GM21381 (cell line): ENCODE results near the gene IL26.
"Not testable (repeated sequence)": the region's sequence is repeated elsewhere in the genome, so short reads cannot be mapped to it uniquely, and the experiment has no call there.

ENCODE experiments used
- ATAC-seq: cut with Tn5 transposase; IDR thresholded peaks from one replicate; pipeline ENCODE4 v1.9.1; 2021; ENCODE audit warnings: mild to moderate bottlenecking, moderate library complexity; ENCODE audit not compliant: unreplicated experiment

Gene IL26

GRCh38 chr12:68203460-68203875, 22.1 kb downstream of the IL26 start:
- no peak for ATAC-seq

GRCh38 chr12:68200854-68201253, 24.8 kb downstream of the IL26 start:
- ATAC-seq = no peak

- ATAC-seq = no peak
Measured at GRCh38 chr12:68199127-68199526, 26.5 kb downstream of the IL26 start.

- no peak for ATAC-seq
Measured at GRCh38 chr12:68198507-68199086, 27.0 kb downstream of the IL26 start.

- no peak for ATAC-seq
Measured at GRCh38 chr12:68190301-68190700, 35.3 kb downstream of the IL26 start.

- ATAC-seq = no peak
Measured at GRCh38 chr12:68189821-68190242, 35.8 kb downstream of the IL26 start.

- ATAC-seq = no peak
Measured at GRCh38 chr12:68185598-68185997, 40.0 kb downstream of the IL26 start.

GRCh38 chr12:68180792-68181744, 44.5 kb downstream of the IL26 start:
- peak; percentile 69 for ATAC-seq

GRCh38 chr12:68178774-68179439, 46.7 kb downstream of the IL26 start:
- no peak for ATAC-seq

GRCh38 chr12:68178184-68178583, 47.4 kb downstream of the IL26 start:
- no peak for ATAC-seq

GRCh38 chr12:68177562-68177961, 48.0 kb downstream of the IL26 start:
- ATAC-seq = no peak

- no peak for ATAC-seq
Measured at GRCh38 chr12:68176257-68176656, 49.4 kb downstream of the IL26 start.

GRCh38 chr12:68175557-68176061, 50.0 kb downstream of the IL26 start:
- peak; percentile 91 for ATAC-seq

GRCh38 chr12:68174761-68175160, 50.8 kb downstream of the IL26 start:
- ATAC-seq = not testable (repeated sequence)

- ATAC-seq = no peak
Measured at GRCh38 chr12:68173792-68174191, 51.8 kb downstream of the IL26 start.

GRCh38 chr12:68170726-68171125, 54.9 kb downstream of the IL26 start:
- ATAC-seq = no peak

GRCh38 chr12:68169213-68169889, 56.3 kb downstream of the IL26 start:
- ATAC-seq = no peak

GRCh38 chr12:68166317-68166831, 59.2 kb downstream of the IL26 start:
- ATAC-seq = no peak

- peak; percentile 67 for ATAC-seq
Measured at GRCh38 chr12:68163560-68164081, 62.0 kb downstream of the IL26 start.

GRCh38 chr12:68162374-68162773, 63.2 kb downstream of the IL26 start:
- ATAC-seq = no peak
